ENCODE data around the gene ARHGEF18. TPM values are rescaled to one million over a fixed set of nuclear protein-coding genes. Genes with fewer than 3 reads are reported as not detected.

Gene ARHGEF18
- total and polyA plus RNA-seq, 2 of the 13 experiments (the other 11 are each of a cell fraction or from before 2014, with no cell fraction given) = 4.2 to 17.5 TPM

GRCh38 chr19:7395360-7396066 is 46.8 kb downstream of the ARHGEF18 start (continued):
- TF ChIP-seq DZIP1 (CRISPR knock-in tag; IDR thresholded peaks at IDR 0.05) (no peak), ZNF574 (CRISPR knock-in tag; IDR thresholded peaks at IDR 0.05) (no peak)

- peak; percentile 56 for DNase-seq (ENCODE audit: low spot score)
- in situ Hi-C loops (cut with HindIII; ENCODE audit: extremely low pct_ligation_motif_present, low pct_unique_long_range_greater_than_20kb) (no loop called here), intact Hi-C loops (cut with micrococcal nuclease; ENCODE audit: unreplicated experiment) (loop anchor here (5.0 to 10.0 kb wide), 2 partner anchors 97 to 260 kb away; a partner anchor contains a TSS)
- Histone ChIP-seq H2AFZ (ENCODE audit: low read length) (no peak overlapping the region), H3K4me1 (ENCODE audit: insufficient read depth, low read length) (peaks cover 54% of the 10 kb centered on the region), H3K9ac (ENCODE audit: insufficient read depth, low read depth, low read length) (0 out of 2 replicates have a peak overlapping the region, but pooled peaks have one; percentile 21), H3K4me2 (ENCODE audit: low read depth, low read length) (no peak overlapping the region), H3K9me3 (ENCODE audit: low read length) (no peaks in the 10 kb centered on the region), H3K4me3 (replicated peaks in 1 of 3; ENCODE audit: insufficient read depth in 1 of 3, low read depth in 2 of 3, low read length in 3 of 3) (no peak overlapping the region), H3K27me3 (ENCODE audit: control insufficient read depth in 1 of 2, insufficient read depth in 2 of 2, low read length in 2 of 2) (no peaks in the 10 kb centered on the region; a peak in 2 of 5 replicates), H3K36me3 (replicated peaks in 1 of 2; ENCODE audit: control insufficient read depth in 1 of 2, insufficient read depth in 2 of 2, low read length in 2 of 2) (no peaks in the 10 kb centered on the region), H3K79me2 (ENCODE audit: insufficient read depth, low read length) (peaks cover 42% of the 10 kb centered on the region), H4K20me1 (ENCODE audit: insufficient read depth, low read length) (no peaks in the 10 kb centered on the region), H3K27ac (ENCODE audit: extremely low read length, insufficient read depth, low read length) (peak overlapping the region; percentile 81)
- POLR2A ChIA-PET = interaction anchor here (0.7 to 1.4 kb wide), 3 partner anchors 109 to 328 kb away, joined by 3 read pairs; partner anchors contain the start of genes MCOLN1 and ZNF557
- FAIRE-seq = no peak
- TF ChIP-seq ZNF770 (CRISPR knock-in tag; IDR thresholded peaks at IDR 0.05) = peak; percentile 48; the same call in 1 of the 2 replicates
- no peak for TF ChIP-seq PAF1 (CRISPR knock-in tag; IDR thresholded peaks at IDR 0.05)
- TF ChIP-seq ZNF121 (CRISPR knock-in tag; IDR thresholded peaks at IDR 0.05) = peak; percentile 66
- CTCF ChIA-PET (ENCODE audit: low intra/inter-chr PET ratio, low total read pairs) = no interaction called here
- no TSS peak for BruUV-seq (replicated peaks)
- no peak for ATAC-seq
- WGBS (ENCODE audit: low lambda C conversion rate) = 94% methylated on average over 9 of the region's 9 CpGs
Observed at GRCh38 chr19:7397687-7398086, 49.0 kb downstream of the ARHGEF18 start.

All from HepG2 (cell line).